GM20000 (cell line): ENCODE measurements around the gene CASP2.

Experiments
- DNase-seq: peaks from one replicate; pipeline ENCODE4 v3.0.0; 2012; ENCODE audit warnings: low spot score
- TF ChIP-seq, protein P1 (sequence below): IDR thresholded peaks from 2 replicates; pipeline ENCODE4 v1.5.1; 2012; ENCODE audit warnings: mild to moderate bottlenecking, control low read depth; ENCODE audit errors: extremely low read depth, missing control alignments

CASP2 gene

DNA sequence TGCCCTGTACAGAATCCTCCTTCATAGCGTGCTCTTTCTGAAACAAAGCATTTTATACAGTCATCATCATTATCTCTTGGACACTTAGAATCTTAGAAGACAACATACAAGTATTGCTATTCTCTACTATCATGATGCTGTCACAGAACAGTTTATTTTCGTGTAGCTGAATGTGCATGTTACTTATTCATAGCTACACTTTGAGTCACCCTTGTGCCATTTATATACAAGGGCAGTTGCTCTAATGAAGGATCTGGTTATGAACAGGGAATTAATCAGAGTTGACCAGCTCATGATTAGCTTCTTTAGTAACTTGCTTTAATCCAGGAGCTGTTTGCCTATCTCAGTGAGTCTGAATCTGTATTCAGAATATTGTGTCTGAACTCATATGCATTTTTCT is 11.2 kb downstream of the CASP2 start:
- TF ChIP-seq, protein P1, sequence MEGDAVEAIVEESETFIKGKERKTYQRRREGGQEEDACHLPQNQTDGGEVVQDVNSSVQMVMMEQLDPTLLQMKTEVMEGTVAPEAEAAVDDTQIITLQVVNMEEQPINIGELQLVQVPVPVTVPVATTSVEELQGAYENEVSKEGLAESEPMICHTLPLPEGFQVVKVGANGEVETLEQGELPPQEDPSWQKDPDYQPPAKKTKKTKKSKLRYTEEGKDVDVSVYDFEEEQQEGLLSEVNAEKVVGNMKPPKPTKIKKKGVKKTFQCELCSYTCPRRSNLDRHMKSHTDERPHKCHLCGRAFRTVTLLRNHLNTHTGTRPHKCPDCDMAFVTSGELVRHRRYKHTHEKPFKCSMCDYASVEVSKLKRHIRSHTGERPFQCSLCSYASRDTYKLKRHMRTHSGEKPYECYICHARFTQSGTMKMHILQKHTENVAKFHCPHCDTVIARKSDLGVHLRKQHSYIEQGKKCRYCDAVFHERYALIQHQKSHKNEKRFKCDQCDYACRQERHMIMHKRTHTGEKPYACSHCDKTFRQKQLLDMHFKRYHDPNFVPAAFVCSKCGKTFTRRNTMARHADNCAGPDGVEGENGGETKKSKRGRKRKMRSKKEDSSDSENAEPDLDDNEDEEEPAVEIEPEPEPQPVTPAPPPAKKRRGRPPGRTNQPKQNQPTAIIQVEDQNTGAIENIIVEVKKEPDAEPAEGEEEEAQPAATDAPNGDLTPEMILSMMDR, result no peak
- DNase-seq, result no peak

DNA sequence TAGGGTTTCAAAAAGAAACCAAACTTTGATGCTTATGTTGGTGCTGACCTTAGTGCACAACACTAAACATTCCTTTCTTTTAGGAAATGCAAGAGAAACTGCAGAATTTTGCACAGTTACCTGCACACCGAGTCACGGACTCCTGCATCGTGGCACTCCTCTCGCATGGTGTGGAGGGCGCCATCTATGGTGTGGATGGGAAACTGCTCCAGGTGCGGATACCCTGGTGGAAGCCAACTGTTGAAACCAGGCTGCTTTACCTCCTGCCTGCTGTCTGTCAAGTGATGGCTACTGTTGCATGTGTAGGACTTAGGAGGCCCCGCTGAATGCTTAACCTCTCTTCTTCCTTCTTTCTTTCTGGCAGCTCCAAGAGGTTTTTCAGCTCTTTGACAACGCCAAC is 11.7 kb downstream of the CASP2 start:
- DNase-seq, result no peak
- TF ChIP-seq, protein P1, result peak; percentile 31

DNA sequence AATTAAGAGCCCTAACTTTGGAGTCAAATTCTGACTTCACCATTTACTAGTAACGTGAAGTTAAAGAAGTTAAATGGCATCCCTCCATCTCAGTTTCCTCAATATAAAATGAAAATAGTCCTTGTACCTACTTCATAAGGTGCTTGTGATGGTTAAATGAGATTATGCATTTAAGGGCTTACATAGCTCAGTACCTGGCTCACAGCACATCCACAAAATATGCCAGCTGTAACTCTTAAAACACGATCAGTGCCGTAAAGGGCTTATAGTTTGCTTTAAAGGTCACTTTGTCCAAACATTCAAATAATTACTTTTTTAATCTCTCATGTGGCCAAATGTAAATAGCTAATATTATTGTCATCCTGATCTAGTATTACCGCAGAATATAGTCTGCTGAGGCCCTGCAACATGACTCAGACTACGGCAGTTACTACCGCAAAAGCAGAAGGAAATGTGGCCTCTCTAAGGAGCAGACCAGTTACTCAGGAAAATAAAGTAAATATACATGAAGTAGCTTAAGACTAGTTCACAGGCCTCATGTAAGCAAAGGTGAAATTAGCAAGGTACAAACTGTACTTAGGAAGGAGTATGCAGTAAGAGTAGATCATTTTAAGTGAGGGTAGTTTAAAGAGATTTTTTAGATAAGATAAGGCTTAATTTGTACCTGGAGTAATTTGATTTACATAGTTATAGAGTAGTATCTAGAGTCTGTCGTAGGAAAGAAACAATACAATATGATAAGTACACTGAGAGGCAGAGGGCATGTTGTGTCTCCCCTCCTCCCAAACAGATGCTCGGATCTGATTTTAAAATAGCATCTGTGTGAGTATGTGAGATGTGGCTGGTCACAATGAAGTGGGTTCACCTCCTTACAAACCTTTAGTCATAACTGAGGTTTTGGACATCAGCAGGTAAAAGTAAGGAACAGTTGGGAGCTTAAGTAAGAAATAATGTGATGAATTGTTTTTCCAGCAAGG is 13.1 kb downstream of the CASP2 start:
- DNase-seq, result no peak
- TF ChIP-seq, protein P1, result no peak

DNA sequence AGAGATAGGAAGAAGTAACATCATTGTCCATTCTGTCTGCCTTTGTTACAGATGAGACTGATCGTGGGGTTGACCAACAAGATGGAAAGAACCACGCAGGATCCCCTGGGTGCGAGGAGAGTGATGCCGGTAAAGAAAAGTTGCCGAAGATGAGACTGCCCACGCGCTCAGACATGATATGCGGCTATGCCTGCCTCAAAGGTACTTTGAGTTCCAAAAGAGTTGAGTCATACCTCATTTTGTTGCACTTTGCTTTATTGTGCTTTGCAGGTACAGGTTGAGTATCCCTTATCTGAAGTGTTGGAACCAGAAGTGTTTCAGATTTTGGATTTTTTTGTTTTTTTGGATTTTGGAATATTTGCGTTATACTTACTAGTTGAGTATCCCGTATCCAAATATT is 15.6 kb downstream of the CASP2 start:
- TF ChIP-seq, protein P1, result no peak
- DNase-seq, result no peak

DNA sequence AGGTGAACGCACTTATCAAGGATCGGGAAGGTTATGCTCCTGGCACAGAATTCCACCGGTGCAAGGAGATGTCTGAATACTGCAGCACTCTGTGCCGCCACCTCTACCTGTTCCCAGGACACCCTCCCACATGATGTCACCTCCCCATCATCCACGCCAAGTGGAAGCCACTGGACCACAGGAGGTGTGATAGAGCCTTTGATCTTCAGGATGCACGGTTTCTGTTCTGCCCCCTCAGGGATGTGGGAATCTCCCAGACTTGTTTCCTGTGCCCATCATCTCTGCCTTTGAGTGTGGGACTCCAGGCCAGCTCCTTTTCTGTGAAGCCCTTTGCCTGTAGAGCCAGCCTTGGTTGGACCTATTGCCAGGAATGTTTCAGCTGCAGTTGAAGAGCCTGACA is 16.8 kb downstream of the CASP2 start:
- TF ChIP-seq, protein P1, result no peak

DNA sequence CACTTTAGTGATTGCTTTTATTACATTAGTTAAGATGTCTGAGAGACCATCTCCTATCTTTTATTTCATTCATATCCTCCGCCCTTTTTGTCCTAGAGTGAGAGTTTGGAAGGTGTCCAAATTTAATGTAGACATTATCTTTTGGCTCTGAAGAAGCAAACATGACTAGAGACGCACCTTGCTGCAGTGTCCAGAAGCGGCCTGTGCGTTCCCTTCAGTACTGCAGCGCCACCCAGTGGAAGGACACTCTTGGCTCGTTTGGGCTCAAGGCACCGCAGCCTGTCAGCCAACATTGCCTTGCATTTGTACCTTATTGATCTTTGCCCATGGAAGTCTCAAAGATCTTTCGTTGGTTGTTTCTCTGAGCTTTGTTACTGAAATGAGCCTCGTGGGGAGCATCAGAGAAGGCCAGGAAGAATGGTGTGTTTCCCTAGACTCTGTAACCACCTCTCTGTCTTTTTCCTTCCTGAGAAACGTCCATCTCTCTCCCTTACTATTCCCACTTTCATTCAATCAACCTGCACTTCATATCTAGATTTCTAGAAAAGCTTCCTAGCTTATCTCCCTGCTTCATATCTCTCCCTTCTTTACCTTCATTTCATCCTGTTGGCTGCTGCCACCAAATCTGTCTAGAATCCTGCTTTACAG is 17.4 kb downstream of the CASP2 start:
- TF ChIP-seq, protein P1, result peak; percentile 43
- no peak for DNase-seq

More for the DNA sequence above, 16.8 kb downstream of the CASP2 start:
- DNase-seq, result no peak

DNA sequence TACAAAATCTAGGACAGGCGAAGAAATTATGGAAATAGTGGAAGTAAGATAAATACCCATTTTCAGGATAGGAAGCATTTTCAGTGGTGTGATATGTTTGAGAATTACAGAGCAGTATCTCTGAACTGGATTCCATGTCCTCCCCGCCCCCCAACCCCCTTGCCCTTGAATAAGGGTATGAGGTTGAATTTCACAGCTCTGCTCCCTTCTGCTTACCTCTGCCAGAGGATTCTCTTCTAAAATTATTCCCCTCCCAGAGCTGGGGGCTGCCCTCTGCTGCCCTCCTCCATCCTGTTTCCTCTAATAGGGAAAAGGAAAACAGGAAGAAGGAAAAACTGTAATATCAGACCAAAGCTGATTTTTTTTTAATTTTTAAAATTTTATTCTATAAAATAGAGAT is 20.5 kb downstream of the CASP2 start:
- TF ChIP-seq, protein P1, result no peak
- no peak for DNase-seq
